Karpas-422 (cell line): ENCODE results near the gene CBR3. TPM values are rescaled to one million over a fixed set of nuclear protein-coding genes. Genes with fewer than 3 reads are reported as not detected.
A peak's percentile ranks its signal among the peaks of the same experiment; 100 is the strongest.

Experiments
- DNase-seq: peaks from one replicate; pipeline ENCODE4 v3.0.0-alpha.2; 2015
- H2AFZ ChIP-seq: fragments of 200-600 bp; sonication (generic); 2 replicates; pipeline ENCODE4 v1.6.1; 2014; ENCODE audit warnings: antibody characterized with exemption, low read length, mixed read lengths
- H3K27ac ChIP-seq: fragments of 200-600 bp; sonication (generic); 2 replicates; pipeline ENCODE4 v1.5.1; 2014; ENCODE audit warnings: mild to moderate bottlenecking, low read length, moderate library complexity
- H3K27me3 ChIP-seq: fragments of 200-600 bp; sonication (generic); 2 replicates; pipeline ENCODE4 v1.6.1; 2014; ENCODE audit warnings: low read length, mixed read lengths
- H3K36me3 ChIP-seq: fragments of 200-600 bp; sonication (generic); 2 replicates; pipeline ENCODE4 v1.6.1; 2014; ENCODE audit warnings: low read length, mixed read lengths; ENCODE audit not compliant: insufficient read depth
- H3K4me1 ChIP-seq: fragments of 200-600 bp; sonication (generic); 2 replicates; pipeline ENCODE4 v1.6.1; 2014; ENCODE audit warnings: mild to moderate bottlenecking, low read length, mixed read lengths
- H3K4me2 ChIP-seq: fragments of 200-600 bp; sonication (generic); 2 replicates; pipeline ENCODE4 v1.6.1; 2014; ENCODE audit warnings: low read length, low read depth, mild to moderate bottlenecking; ENCODE audit not compliant: poor library complexity, severe bottlenecking
- H3K4me3 ChIP-seq: fragments of 200-600 bp; sonication (generic); 2 replicates; pipeline ENCODE4 v1.5.1; 2014; ENCODE audit warnings: mild to moderate bottlenecking, antibody characterized with exemption, low read length, mixed read lengths
- H3K79me2 ChIP-seq: fragments of 200-600 bp; sonication (generic); 2 replicates; pipeline ENCODE4 v1.6.1; 2014; ENCODE audit warnings: mild to moderate bottlenecking, low read length, mixed read lengths
- H3K9ac ChIP-seq: fragments of 200-600 bp; sonication (generic); 2 replicates; pipeline ENCODE4 v1.6.0; 2014; ENCODE audit warnings: low read length
- H3K9me2 ChIP-seq: fragments of 200-600 bp; sonication (generic), shearing (Covaris generic); replicated peaks from 2 replicates; pipeline ENCODE4 v1.6.0; 2014; ENCODE audit warnings: mild to moderate bottlenecking, low read length, moderate library complexity; ENCODE audit not compliant: insufficient read depth
- H3K9me3 ChIP-seq: fragments of 300-700, 200-600 bp; sonication (generic); 2 replicates; pipeline ENCODE4 v1.6.1; 2014; ENCODE audit warnings: low read length, mixed read lengths
- H4K20me1 ChIP-seq: fragments of 200-600 bp; sonication (generic); 2 replicates; pipeline ENCODE4 v1.6.1; 2014; ENCODE audit warnings: mild to moderate bottlenecking, antibody characterized with exemption, low read length, low read depth; ENCODE audit not compliant: insufficient read depth
- total RNA-seq: library from RNA; depleted of rRNA; stranded (reverse); fragments of >200 nt; shearing (Covaris generic); gene quantifications from 2 replicates; pipeline ENCODE4 v1.2.3, GENCODE V29; 2014; ENCODE audit warnings: low replicate concordance

The CBR3 gene
- total RNA-seq, 1 experiment from 2014 or later = not detected

DNA sequence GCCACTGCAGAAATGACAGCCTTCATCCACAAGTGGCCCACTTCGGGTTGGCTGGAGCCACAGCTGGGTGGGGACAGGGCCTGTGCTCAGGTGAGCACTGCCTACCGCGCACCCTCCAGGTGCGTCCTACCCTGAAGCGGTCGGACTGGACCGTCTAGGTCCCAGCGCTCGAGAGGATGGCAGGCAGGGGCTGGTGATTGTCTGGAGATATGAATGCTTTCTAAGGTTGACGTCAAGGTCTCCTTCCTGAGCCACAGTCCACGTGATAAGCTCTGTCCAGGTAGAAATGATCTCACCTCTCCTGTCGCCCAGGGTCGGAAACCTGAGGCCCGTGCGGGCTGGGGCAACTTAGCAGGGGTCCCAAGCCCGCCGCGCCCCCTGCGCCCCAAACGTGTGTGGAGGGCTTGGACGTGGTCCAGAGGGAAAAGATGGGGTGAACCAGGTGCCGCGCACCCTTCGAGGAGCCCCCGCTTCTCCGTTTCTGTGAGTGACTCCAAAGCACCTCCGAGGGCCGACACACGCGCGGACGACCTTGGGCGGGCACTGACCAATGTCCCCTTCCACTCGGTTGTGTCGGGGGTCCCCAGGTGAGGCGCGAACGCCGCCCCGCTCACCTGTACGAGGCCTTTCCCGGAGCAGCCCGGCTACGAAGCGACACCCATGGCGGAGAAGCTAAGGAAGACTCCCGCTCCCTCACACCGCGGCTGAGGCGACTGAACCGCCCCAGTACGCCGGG lies 20.9 kb downstream of the CBR3 start:
- Histone ChIP-seq H3K4me3 (no peak overlapping the region), H3K9me3 (no peaks in the 10 kb centered on the region), H3K9ac (no peak overlapping the region), H3K9me2 (no peaks in the 10 kb centered on the region), H3K79me2 (no peaks in the 10 kb centered on the region), H3K36me3 (no peaks in the 10 kb centered on the region), H3K27me3 (no peaks in the 10 kb centered on the region), H3K4me2 (no peak overlapping the region), H2AFZ (no peak overlapping the region), H3K27ac (no peak overlapping the region), H4K20me1 (0 out of 2 replicates have a peak, but pooled peaks cover 2% of the 10 kb centered on the region), H3K4me1 (peaks cover 11% of the 10 kb centered on the region)
- DNase-seq = no peak

DNA sequence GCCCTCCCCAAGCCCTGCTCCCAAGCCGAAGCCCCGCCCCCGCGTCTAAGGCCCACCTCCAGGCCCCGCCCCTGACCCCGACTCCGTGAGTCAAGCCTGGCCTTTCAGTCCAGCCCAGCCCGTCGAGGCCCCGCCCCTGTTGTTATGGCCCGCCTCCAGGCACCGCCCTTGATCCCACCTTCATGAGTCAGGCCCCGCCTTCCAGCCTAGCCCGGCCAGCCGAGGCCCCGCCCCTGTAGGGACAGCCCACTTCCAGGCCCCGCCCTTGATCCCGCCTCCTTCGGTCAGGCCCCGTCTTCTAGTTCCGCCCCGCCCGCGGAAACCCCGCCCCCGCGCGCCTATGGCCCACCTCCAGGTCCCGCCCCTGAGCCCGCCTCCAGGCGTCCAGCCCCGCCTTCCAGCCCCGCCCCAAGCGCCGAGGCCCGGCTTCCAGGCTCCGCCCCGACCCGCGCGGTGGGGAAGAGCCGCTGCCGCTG lies 21.5 kb downstream of the CBR3 start:
- Histone ChIP-seq H3K27ac (no peak overlapping the region), H4K20me1 (0 out of 2 replicates have a peak, but pooled peaks cover 2% of the 10 kb centered on the region), H2AFZ (peak overlapping the region; percentile 98), H3K4me1 (peaks cover 9% of the 10 kb centered on the region), H3K79me2 (no peaks in the 10 kb centered on the region), H3K27me3 (no peaks in the 10 kb centered on the region), H3K36me3 (no peaks in the 10 kb centered on the region), H3K4me2 (peak overlapping the region; percentile 98), H3K9me2 (no peaks in the 10 kb centered on the region), H3K9me3 (no peaks in the 10 kb centered on the region), H3K4me3 (peak overlapping the region; percentile 90), H3K9ac (peak overlapping the region; percentile 79)
- DNase-seq = peak; percentile 99

DNA sequence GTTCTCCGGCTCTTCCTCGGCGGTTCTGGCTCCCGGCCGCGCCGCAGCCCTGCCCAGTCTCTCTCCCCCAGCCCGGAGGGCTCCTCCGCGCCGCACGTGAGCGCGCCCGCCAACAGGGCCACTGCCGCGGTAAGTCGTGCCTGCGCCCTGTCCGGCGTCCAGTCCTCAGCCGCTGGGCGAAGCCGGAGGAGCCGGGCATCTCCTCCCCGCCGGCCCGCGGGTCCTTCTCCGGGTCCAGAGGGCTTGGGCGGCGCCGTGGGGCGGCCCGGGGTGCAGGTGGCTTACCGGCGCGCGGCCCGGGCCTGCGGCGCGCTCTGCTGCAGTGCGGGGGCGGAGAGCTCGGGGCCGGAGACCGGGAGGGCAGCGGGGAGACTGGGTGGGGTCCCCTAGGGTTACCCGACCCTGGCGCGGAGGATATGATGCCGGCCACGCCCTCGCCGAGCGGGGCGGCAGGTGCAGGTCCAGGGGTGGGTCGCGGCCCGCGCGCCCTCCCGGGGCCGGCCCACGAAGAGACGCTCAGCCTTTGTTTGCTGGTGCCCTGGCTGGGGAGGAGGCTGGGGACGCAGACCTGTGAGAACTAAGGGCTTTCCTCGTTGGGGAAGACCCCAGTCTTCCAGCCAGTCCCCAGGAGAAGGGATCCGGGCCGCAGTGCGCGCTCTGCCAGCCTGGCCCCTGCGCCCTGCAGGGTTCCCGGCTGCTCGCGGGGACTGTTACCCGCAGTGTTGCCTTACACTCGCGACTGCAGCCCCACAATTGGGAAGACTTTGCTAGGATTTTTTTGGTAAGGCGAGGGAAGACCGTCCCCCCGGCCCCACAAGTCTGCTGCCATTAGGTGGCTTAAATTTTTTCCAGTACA lies 22.2 kb downstream of the CBR3 start, which contains the start of gene DOP1B:
Gene DOP1B (plus strand): TSS at position 10 of the 856 bp plus-strand sequence. CDS start 7,910 bp downstream, outside the sequence.
- Histone ChIP-seq H2AFZ (peak within 1 kb of the TSS; percentile 98), H4K20me1 (0 out of 2 replicates have a peak, but pooled peaks cover 2% of the 10 kb centered on the region), H3K79me2 (no peaks in the 10 kb centered on the region), H3K9me3 (no peaks in the 10 kb centered on the region), H3K4me1 (peaks cover 9% of the 10 kb centered on the region), H3K27ac (no peak within 1 kb of the TSS), H3K4me3 (peak within 1 kb of the TSS; percentile 90), H3K27me3 (no peaks in the 10 kb centered on the region), H3K36me3 (no peaks in the 10 kb centered on the region), H3K4me2 (peak within 1 kb of the TSS; percentile 98), H3K9me2 (no peaks in the 10 kb centered on the region), H3K9ac (peak within 1 kb of the TSS; percentile 79)
- DNase-seq = peak; percentile 48

DNA sequence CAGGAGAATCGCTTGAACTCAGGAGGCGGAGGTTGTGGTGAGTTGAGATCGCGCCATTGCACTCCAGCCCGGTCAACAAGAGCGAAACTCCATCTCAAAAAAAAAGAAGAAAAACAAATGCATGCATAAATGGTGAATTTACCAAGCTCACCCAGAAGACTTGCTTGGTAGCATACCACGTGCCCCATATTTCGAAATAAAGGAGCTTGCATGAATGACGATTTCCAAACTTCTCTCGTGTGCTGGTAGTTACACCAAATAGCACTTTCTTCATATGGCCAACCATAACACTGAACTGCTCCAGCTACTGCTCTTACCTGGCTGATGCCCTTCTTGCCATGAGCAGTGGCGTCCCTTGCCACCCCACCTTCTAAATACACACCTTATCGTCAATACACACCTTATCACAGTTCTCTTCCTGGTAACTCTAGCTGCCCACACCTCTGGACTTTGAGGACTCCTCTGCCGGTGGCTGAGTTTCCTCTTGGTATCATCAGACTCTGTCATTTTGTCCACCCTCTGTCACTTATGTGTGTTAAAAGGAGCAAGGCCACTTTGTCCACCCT lies 24.6 kb downstream of the CBR3 start:
- Histone ChIP-seq H3K79me2 (no peaks in the 10 kb centered on the region), H3K9me2 (no peaks in the 10 kb centered on the region), H3K9me3 (no peaks in the 10 kb centered on the region), H3K4me1 (peaks cover 9% of the 10 kb centered on the region), H3K27me3 (no peaks in the 10 kb centered on the region), H3K36me3 (no peaks in the 10 kb centered on the region), H3K9ac (no peak overlapping the region), H2AFZ (no peak overlapping the region), H3K27ac (no peak overlapping the region), H3K4me3 (no peak overlapping the region), H3K4me2 (no peak overlapping the region), H4K20me1 (0 out of 2 replicates have a peak, but pooled peaks cover 2% of the 10 kb centered on the region)
- no peak for DNase-seq

DNA sequence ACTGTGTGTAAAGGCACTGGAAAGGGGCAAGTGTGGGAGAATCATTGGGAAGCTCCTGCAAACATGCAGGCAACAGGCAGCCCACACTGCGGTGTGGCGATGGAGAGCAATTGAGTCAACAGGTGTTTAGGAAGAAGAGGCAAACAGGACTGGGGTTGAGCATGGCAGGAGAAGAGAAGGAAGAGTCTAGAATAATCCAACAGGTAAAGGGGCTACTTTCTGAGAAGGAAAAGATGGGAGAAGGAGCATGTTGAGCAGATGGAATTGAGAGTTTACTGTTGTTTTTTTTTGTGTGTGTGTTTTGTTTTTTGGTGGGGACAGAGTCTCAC lies 25.9 kb downstream of the CBR3 start:
- H3K4me2 ChIP-seq = no peak overlapping the region
- H3K27me3 ChIP-seq = no peaks in the 10 kb centered on the region
- no peak for DNase-seq
- H3K9me2 ChIP-seq = no peaks in the 10 kb centered on the region
- no peak overlapping the region for H3K4me3 ChIP-seq
- no peak overlapping the region for H3K27ac ChIP-seq
- no peak overlapping the region for H2AFZ ChIP-seq
- no peaks in the 10 kb centered on the region for H3K79me2 ChIP-seq
- H3K36me3 ChIP-seq = no peaks in the 10 kb centered on the region
- peaks cover 9% of the 10 kb centered on the region for H3K4me1 ChIP-seq
- H3K9me3 ChIP-seq = no peaks in the 10 kb centered on the region
- H3K9ac ChIP-seq = no peak overlapping the region
- H4K20me1 ChIP-seq = 0 out of 2 replicates have a peak, but pooled peaks cover under 1% of the 10 kb centered on the region

DNA sequence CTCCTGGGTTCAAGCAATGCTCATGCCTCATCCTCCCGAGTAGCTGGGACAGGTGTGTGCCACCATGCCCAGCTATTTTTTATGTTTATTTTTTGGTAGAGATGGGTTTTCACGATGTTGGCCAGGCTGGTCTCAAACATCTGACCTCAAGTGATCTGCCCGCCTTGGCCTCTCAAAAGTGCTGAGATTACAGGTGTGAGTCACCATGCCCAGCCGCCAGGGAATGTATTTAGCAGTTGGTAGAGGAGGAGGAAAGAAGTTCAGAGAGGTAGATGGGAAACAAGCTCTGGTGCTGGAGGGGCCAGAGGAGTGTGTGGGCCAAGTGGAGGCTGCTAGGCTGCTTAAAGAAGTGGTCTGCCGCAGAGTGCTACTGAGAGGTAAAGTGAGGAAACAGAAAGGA lies 27.8 kb downstream of the CBR3 start:
- Histone ChIP-seq H3K27ac (no peak overlapping the region), H3K9me2 (no peaks in the 10 kb centered on the region), H4K20me1 (no peaks in the 10 kb centered on the region), H2AFZ (no peak overlapping the region), H3K9me3 (no peaks in the 10 kb centered on the region), H3K79me2 (no peaks in the 10 kb centered on the region), H3K4me3 (no peak overlapping the region), H3K4me2 (no peak overlapping the region), H3K27me3 (no peaks in the 10 kb centered on the region), H3K36me3 (no peaks in the 10 kb centered on the region), H3K9ac (no peak overlapping the region), H3K4me1 (no peaks in the 10 kb centered on the region)
- no peak for DNase-seq

DNA sequence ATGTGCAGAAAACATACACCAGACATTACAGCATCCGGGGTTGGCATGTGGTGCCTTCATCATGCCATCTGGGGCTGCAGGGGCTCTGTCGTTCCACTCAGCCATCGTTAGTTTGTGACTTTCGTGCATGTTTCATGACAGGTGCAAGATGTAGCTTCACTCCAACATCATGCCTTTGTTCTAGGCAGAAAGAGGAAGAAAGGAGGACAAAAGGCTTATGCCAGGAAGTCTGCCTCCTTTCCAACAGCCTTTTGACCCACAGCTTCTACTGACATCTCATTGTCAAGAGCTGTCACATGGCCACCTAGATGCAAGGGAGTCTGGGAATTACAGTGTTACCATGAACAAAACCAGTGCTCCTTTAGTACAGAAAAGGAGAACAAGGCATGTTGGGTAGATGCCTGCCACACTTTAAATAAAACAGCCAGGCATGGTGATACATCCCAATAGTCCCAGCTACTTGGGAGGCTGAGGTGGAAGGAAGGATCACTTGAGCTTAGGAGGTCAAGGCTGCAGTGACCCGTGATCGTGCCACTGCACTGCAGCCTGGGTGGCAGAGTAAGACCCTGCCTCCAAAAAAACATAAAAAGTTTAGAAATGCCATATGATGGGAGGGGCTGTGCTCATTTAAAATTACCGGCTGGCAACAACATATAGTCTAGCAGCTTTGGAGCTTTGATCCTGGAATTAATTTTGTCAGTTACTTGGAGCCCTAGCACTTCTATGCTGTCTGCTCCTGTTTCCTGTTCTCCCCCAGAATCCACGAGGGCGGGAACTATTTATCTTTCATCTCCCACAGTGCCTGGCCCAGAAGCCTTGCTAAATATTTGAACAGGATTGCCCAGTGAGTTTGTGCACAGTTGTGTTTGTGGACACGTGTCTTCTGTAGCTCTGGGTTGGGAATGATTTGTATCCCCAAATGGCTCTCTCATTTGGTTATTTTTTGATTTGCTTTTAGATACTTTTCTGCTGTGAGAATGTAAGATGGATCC lies 29.2 kb downstream of the CBR3 start:
- H3K36me3 ChIP-seq = no peaks in the 10 kb centered on the region
- H3K9me3 ChIP-seq = no peaks in the 10 kb centered on the region
- no peak overlapping the region for H3K4me2 ChIP-seq
- no peaks in the 10 kb centered on the region for H3K4me1 ChIP-seq
- no peaks in the 10 kb centered on the region for H3K9me2 ChIP-seq
- no peaks in the 10 kb centered on the region for H4K20me1 ChIP-seq
- H3K4me3 ChIP-seq = no peak overlapping the region
- H3K9ac ChIP-seq = no peak overlapping the region
- no peak overlapping the region for H2AFZ ChIP-seq
- DNase-seq = no peak
- no peak overlapping the region for H3K27ac ChIP-seq
- H3K79me2 ChIP-seq = no peaks in the 10 kb centered on the region
- no peaks in the 10 kb centered on the region for H3K27me3 ChIP-seq
